Spleen (tissue), 11 donors: Measurements from ENCODE around the gene TGM3. TPM values are rescaled to one million over a fixed set of nuclear protein-coding genes. Genes with fewer than 3 reads are reported as not detected.

ENCODE experiments used
- DNase-seq: peaks from one replicate; pipeline ENCODE4 v3.0.0-alpha.2; 2020
- H3K27ac ChIP-seq, 8 donors: fragments of 200-600 bp; sonication (generic) in 7 of 8; 1 replicate in 4 of 8; 2 replicates in 4 of 8; pipeline versions ENCODE4 v1.5.0 to v1.8.0; 2016 to 2021; ENCODE audit warnings: inconsistent platforms in 4 of 8, mild to moderate bottlenecking in 4 of 8, moderate library complexity in 1 of 8
- H3K27me3 ChIP-seq, 7 donors: fragments of 200-600 bp; sonication (generic) in 6 of 7; replicated peaks in 1 of 7; 1 replicate in 4 of 7; 2 replicates in 3 of 7; pipeline versions ENCODE4 v1.5.0 to v1.8.0; 2016 to 2021; ENCODE audit warnings: inconsistent platforms in 3 of 7, mild to moderate bottlenecking in 1 of 7
- H3K36me3 ChIP-seq, 6 donors: fragments of 200-600 bp; sonication (generic) in 5 of 6; 1 replicate in 4 of 6; 2 replicates in 2 of 6; pipeline versions ENCODE4 v1.5.0 to v1.8.0; 2016 to 2021; ENCODE audit warnings: inconsistent platforms in 2 of 6
- H3K4me1 ChIP-seq, 6 donors: fragments of 200-600 bp; sonication (generic) in 5 of 6; 1 replicate in 3 of 6; 2 replicates in 3 of 6; pipeline versions ENCODE4 v1.5.0 to v1.8.0; 2016 to 2021; ENCODE audit warnings: inconsistent platforms in 3 of 6
- H3K4me3 ChIP-seq, 8 donors: fragments of 200-600 bp; sonication (generic) in 7 of 8; 1 replicate in 4 of 8; 2 replicates in 4 of 8; pipeline versions ENCODE4 v1.5.0 to v1.8.0; 2016 to 2021; ENCODE audit warnings: inconsistent platforms in 4 of 8, mild to moderate bottlenecking in 4 of 8, moderate library complexity in 2 of 8
- H3K9me3 ChIP-seq, 8 donors: fragments of 200-600 bp; sonication (generic) in 7 of 8; 1 replicate in 4 of 8; 2 replicates in 4 of 8; pipeline versions ENCODE4 v1.5.0 to v1.8.0; 2016 to 2021; ENCODE audit warnings: inconsistent platforms in 4 of 8
- POLR2A ChIP-seq, 3 donors: fragments of 450-650 bp; IDR thresholded peaks; one replicate each; pipeline ENCODE4 v1.5.1; 2017; ENCODE audit warnings: antibody characterized with exemption in 3 of 3, mild to moderate bottlenecking in 1 of 3
- POLR2AphosphoS5 ChIP-seq, 3 donors: sonication (generic); formaldehyde crosslinking; IDR thresholded peaks; one replicate each; pipeline ENCODE4 v1.5.1; 2017; ENCODE audit warnings: antibody characterized with exemption in 3 of 3
- WGBS, 5 donors: extraction: QIAGEN DNeasy Blood & Tissue Kit in 3 of 5; methylation state at CpG; one replicate each; pipeline versions ENCODE4 v1.1.5 to v1.1.7; 2013 to 2018; 5-methylcytosine and 5-hydroxymethylcytosine counted together
- intact Hi-C: fragments of 100-400 bp; cut with DNase I; formaldehyde crosslinking; loops from one replicate; pipeline ENCODE4 v1.15.0; 2023; ENCODE audit warnings: low total_unique reads
- polyA plus RNA-seq, 3 donors: library from polyadenylated mRNA; stranded (reverse); fragments of 200-250 nt; gene quantifications; one replicate each; pipeline ENCODE4 v1.2.1, GENCODE V29; 2013
- total RNA-seq, 7 donors: library from RNA; depleted of rRNA in 3 of 7; stranded (reverse); fragments of >200 nt in 3 of 7; fragmentation: NEBNext Ultra II Directional in 4 of 7; extraction: Animal tissue kit (Norgen Biotek cat#: 25700) in 4 of 7; gene quantifications; one replicate each; pipeline versions ENCODE4 v1.1.0 to v1.2.1, GENCODE V29; 2016 to 2021
- TF ChIP-seq, protein P1 (sequence below), 11 experiments: fragments of 200-600 bp in 7 of 11; fragments of 450-650 bp in 4 of 11; sonication (generic) in 4 of 11; IDR thresholded peaks in 8 of 11; conservative IDR thresholded peaks in 3 of 11; 1 replicate in 7 of 11; 2 replicates in 4 of 11; pipeline versions ENCODE4 v1.4.0 to v1.8.0; 2016 to 2021; ENCODE audit warnings: antibody characterized with exemption in 11 of 11, inconsistent platforms in 4 of 11, mild to moderate bottlenecking in 1 of 11
- donor health status: healthy with polysubstance abuse.
- donor health status: DM: no; HTN: no; CAD: no; lungs with moderate emphysema.
- donor health status: DM: no; HTN: no; CAD: no.
- donor health status: Bipolar disorder and iron deficiency.
- donor health status: healthy.
- donor health status: DM: no; HTN: no; CAD: no.
- donor health status: DM: yes; HTN: yes; CAD: no.

TGM3 gene
- total and polyA plus RNA-seq, 10 donors, result 0.09 to 0.64 (median 0.43) TPM; not detected in 3

DNA sequence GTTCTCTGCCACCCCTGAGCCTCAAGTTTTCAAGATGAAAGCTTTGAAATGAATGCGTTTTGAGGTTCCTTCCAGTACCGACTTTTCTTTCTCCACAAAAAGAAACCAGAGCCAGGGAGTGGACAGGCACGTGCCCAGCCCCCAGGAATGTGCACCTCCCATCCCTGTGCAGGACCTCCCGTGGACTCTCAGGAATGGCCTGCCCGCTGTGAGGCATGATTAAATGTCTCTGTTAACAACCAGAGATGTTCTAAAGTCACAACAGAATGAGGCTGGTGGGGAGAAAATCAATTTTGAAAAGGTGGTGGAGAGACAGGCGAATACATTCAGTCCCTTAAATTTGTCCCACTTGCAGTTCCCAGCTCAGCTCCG, 1.5 kb downstream of the TGM3 start:
- Histone ChIP-seq H3K36me3 (no peaks in the 10 kb centered on the region), H3K27ac (no peak overlapping the region), H3K4me3 (no peak overlapping the region), H3K27me3 (no peaks in the 10 kb centered on the region), H3K4me1 (peaks cover 2 to 57% (median 33%) of the 10 kb centered on the region in 6 donors), H3K9me3 (no peaks in the 10 kb centered on the region)
- TF ChIP-seq, protein P1, sequence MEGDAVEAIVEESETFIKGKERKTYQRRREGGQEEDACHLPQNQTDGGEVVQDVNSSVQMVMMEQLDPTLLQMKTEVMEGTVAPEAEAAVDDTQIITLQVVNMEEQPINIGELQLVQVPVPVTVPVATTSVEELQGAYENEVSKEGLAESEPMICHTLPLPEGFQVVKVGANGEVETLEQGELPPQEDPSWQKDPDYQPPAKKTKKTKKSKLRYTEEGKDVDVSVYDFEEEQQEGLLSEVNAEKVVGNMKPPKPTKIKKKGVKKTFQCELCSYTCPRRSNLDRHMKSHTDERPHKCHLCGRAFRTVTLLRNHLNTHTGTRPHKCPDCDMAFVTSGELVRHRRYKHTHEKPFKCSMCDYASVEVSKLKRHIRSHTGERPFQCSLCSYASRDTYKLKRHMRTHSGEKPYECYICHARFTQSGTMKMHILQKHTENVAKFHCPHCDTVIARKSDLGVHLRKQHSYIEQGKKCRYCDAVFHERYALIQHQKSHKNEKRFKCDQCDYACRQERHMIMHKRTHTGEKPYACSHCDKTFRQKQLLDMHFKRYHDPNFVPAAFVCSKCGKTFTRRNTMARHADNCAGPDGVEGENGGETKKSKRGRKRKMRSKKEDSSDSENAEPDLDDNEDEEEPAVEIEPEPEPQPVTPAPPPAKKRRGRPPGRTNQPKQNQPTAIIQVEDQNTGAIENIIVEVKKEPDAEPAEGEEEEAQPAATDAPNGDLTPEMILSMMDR (IDR thresholded peaks at IDR 0.05 in 8 of 11, conservative IDR thresholded peaks at IDR 0.05 in 3 of 11), result no peak
- no peak for TF ChIP-seq POLR2A (IDR thresholded peaks at IDR 0.05)
- no peak for TF ChIP-seq POLR2AphosphoS5 (IDR thresholded peaks at IDR 0.05)
- 65 to 75% (median 73%) methylated on average over 7 of the region's 7 CpGs for WGBS, 5 donors
- intact Hi-C loops, result no loop called here
- no peak for DNase-seq

DNA sequence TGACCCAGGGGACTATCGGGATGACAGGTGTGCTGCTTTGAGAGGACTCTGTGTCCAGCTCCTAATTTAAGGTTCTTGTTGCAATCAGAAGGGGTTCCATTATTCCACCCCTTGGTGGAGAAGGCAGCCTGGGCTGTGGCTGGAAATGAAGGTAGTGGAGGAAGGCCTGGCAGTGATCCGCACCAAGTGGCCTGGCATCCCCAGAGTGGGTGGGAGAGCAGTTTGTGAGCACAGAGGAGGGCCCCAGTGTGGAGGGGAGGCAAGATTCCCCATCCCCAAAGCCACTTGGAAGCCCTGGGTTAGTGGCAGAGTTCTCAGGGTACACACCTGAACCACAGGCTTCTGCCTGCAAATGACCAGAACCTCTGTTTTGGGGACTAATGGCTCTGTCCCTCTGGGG, 2.3 kb downstream of the TGM3 start:
- TF ChIP-seq POLR2AphosphoS5 (IDR thresholded peaks at IDR 0.05), result no peak
- TF ChIP-seq, protein P1 (IDR thresholded peaks at IDR 0.05 in 8 of 11, conservative IDR thresholded peaks at IDR 0.05 in 3 of 11), result no peak
- TF ChIP-seq POLR2A (IDR thresholded peaks at IDR 0.05), result no peak
- Histone ChIP-seq H3K36me3 (no peaks in the 10 kb centered on the region), H3K27me3 (no peaks in the 10 kb centered on the region), H3K9me3 (no peaks in the 10 kb centered on the region), H3K27ac (no peak overlapping the region), H3K4me3 (no peak overlapping the region), H3K4me1 (peaks cover 2 to 53% (median 30%) of the 10 kb centered on the region in 6 donors)
- 92 to 100% (median 94%) methylated on average over 2 of the region's 2 CpGs for WGBS, 5 donors
- DNase-seq, result no peak
- intact Hi-C loops, result no loop called here

DNA sequence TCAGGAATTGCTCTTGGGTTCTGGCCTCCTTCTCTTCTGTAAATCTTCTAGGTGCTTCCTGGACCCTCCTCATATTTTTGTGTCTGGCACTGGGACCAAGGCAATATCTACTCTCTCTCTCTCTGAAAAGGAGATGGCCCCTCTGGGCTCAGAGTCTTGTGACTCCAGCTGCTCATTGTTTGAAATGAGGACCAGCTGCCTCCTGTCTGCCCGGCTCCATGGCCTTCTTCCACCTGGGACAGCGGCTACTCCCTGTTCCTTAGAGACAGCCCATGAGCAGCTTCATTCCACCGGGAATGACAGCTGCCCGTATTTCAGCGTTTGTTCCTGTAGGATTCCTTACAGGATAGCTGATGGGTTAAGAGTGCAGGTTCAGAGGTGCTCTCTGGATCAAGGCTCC, 2.9 kb downstream of the TGM3 start:
- Histone ChIP-seq H3K27me3 (no peaks in the 10 kb centered on the region), H3K4me1 (peaks cover 2 to 47% (median 30%) of the 10 kb centered on the region in 6 donors), H3K27ac (peak overlapping the region in 3 of 8 donors; percentile 85 to 93 (median 85)), H3K4me3 (no peak overlapping the region), H3K36me3 (no peaks in the 10 kb centered on the region), H3K9me3 (no peaks in the 10 kb centered on the region)
- TF ChIP-seq, protein P1 (IDR thresholded peaks at IDR 0.05 in 8 of 11, conservative IDR thresholded peaks at IDR 0.05 in 3 of 11), result no peak
- TF ChIP-seq POLR2AphosphoS5 (IDR thresholded peaks at IDR 0.05), result no peak
- no peak for TF ChIP-seq POLR2A (IDR thresholded peaks at IDR 0.05)
- WGBS, 5 donors, result 70 to 87% (median 81%) methylated on average over 5 of the region's 5 CpGs
- intact Hi-C loops, result no loop called here
- DNase-seq, result no peak

DNA sequence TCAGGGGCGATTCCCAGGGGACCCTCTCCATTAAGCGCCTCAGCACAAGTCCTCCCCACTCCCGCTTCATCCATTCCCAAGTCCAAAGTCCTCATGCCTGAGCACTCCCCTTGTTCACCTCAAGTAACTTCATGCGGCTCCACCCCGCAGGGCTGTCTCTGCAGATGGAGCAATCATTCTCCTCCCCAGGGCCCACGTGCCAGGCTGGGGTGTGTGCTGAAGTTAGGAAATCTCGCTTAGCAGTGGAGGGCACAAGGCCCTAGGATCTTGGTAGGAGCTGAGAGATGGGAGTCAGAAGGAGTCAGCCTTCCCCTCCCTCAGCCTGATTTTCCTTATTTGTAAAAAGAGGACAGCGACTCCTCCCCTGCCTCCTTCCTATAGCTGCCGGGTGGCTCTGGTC, 3.5 kb downstream of the TGM3 start:
- 57 to 80% (median 57%) methylated on average over 9 of the region's 9 CpGs for WGBS, 5 donors
- H3K9me3 ChIP-seq, result no peaks in the 10 kb centered on the region
- TF ChIP-seq, protein P1 (IDR thresholded peaks at IDR 0.05 in 8 of 11, conservative IDR thresholded peaks at IDR 0.05 in 3 of 11), result no peak
- TF ChIP-seq POLR2AphosphoS5 (IDR thresholded peaks at IDR 0.05), result peak in 1 of 3 donors; percentile 43
- no peak for TF ChIP-seq POLR2A (IDR thresholded peaks at IDR 0.05)
- peak overlapping the region in 1 of 8 donors; percentile 30 for H3K4me3 ChIP-seq
- H3K36me3 ChIP-seq, result no peaks in the 10 kb centered on the region
- no peaks in the 10 kb centered on the region for H3K27me3 ChIP-seq
- peak overlapping the region in 7 of 8 donors; percentile 27 to 93 (median 85) for H3K27ac ChIP-seq
- intact Hi-C loops, result no loop called here
- H3K4me1 ChIP-seq, result peaks cover 2 to 45% (median 30%) of the 10 kb centered on the region in 6 donors
- DNase-seq, result peak; percentile 92
